Activated CD8-positive, alpha-beta memory T cell treated with anti-CD3 and anti-CD28 coated beads for 4 hours (primary cell): ENCODE measurements around the gene SLC13A3.

Experiments used
- DNase-seq, 2 donors: peaks; one replicate each; pipeline ENCODE4 v3.0.0-alpha.2; 2020; ENCODE audit warnings: low read depth in 2 of 2

The SLC13A3 gene, protein sequence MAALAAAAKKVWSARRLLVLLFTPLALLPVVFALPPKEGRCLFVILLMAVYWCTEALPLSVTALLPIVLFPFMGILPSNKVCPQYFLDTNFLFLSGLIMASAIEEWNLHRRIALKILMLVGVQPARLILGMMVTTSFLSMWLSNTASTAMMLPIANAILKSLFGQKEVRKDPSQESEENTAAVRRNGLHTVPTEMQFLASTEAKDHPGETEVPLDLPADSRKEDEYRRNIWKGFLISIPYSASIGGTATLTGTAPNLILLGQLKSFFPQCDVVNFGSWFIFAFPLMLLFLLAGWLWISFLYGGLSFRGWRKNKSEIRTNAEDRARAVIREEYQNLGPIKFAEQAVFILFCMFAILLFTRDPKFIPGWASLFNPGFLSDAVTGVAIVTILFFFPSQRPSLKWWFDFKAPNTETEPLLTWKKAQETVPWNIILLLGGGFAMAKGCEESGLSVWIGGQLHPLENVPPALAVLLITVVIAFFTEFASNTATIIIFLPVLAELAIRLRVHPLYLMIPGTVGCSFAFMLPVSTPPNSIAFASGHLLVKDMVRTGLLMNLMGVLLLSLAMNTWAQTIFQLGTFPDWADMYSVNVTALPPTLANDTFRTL

DNA sequence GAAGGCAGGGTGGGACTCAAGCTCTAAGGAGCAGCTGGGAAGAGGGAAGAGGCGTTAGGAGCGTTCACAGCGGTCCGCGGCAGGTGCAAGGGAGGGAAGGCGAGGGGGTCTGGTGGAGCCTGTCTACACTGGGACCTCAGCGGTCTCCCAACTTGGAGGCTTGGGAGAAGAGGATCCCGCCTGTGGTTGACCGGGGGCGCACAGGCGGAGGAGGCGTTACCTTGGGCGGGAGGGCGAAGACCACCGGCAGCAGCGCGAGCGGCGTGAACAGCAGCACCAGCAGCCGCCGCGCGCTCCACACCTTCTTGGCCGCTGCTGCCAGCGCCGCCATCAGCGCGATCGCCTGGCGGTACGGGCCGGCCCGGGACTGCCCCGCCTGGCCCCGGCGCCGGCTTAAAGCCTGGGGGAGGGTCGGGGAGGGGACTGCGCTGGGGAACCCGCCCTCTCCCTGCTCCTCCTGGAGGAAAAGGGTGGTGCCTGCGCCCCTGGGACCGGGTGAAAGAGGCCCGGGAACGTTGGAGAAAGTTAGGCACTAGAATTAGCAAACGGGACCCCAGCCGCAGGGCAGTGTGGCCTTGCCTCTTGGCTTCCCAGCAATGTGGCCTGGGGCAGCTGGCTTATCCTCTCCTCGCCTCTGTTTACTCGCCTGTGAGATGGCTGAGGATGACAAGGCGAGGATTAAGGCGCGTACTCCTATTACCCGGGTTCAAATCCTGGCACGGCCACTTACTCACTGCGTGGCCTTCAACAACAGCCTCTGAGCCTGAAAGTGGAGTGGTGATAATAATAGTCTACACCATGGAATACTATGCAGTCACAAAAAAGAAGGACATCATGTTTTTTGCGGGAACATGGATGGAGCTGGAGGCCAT is at the start of gene SLC13A3:
SLC13A3 (minus strand) TSS at position 369 of the 872 bp plus-strand sequence; CDS start at position 331, 38 bp downstream.
- DNase-seq = no peak

DNA sequence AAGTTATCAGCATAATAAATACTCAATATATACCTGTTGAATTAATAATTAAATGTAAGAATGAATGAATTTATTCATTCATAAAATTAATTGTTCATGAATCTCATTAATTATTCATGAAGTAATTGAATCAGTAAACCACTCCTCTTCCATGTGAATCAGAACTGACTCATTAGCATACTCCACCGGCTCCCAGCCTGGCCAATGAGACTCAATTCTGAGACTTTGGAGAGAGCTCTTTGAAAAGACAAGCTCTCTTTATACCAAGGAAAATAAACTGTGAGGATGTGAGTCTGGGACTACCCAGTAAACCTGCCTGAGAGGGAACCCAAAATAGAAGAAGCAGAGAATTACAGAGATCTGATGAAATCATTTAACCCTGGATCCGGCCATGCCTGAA is 49.8 kb upstream of the SLC13A3 start:
- no peak for DNase-seq

DNA sequence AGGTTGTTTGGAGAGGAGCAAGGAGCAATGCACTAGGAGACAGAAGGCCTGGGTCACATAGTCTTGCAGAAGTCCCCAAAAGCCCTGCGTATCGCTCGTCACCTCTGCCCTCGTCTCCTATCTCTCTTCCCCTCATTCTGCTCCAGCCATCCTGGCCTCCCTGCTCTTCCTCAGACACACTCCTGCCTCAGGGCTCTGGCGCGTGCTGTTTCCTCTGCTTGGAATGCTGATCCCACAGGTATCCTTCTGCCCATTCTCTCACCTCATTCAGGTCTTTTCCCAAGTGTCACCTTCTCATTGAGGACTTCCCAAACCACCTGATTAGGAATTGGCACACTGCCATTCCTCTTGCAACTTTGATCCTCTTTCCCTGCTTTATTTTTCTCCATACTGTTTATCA is 49.2 kb upstream of the SLC13A3 start:
- no peak for DNase-seq

DNA sequence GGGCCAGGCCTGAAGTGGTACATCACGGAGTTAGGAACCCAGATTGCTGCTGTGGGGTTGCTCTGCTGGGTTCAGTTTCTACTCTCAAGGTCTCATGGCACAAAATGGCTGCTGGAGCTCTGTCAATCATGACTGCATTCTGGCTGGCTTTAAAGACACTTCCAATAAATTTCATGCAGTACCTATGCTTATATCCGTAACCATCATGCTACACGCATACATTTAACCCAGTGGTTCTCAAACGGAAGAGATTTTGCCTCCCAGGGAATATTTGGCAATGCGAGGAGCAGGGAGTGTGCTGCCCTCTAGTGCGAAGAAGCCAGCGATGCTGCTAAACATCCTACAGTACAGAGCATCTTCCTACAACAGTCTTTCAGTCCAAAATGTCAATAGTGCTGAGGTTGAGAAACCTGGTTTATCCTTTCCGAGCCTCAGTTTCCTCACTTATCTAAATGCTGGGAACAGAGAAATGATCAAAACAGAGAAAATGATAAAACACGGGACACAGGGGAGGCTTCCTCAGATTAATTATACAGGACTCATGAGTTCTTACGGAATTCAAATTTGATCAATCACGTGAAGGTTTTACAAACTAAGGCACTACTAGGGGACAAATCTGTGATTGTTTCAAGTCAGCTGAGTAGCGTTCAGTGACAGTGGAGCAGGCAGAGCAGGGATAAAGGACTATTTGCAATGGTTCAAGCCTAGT is 48.5 kb upstream of the SLC13A3 start:
- no peak for DNase-seq

DNA sequence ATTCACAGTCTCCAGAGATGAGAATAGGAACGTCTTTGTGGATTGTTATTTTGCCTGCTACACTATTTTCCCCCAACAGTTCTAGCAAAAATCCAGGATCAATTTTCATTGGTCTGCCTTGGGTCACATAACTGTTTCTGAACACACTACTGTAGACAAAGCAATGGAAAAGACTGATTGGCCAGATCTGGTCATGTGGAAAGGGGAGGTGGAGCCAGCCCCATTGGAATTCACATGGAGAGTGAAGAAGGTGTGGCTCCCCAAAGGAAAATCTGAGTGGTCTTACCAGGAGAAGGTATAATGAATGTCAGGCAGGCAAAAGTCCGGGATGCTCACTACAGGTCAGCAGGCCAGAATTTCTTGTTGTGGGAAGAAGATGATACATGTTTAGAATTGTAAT is 47.5 kb upstream of the SLC13A3 start:
- DNase-seq = no peak

DNA sequence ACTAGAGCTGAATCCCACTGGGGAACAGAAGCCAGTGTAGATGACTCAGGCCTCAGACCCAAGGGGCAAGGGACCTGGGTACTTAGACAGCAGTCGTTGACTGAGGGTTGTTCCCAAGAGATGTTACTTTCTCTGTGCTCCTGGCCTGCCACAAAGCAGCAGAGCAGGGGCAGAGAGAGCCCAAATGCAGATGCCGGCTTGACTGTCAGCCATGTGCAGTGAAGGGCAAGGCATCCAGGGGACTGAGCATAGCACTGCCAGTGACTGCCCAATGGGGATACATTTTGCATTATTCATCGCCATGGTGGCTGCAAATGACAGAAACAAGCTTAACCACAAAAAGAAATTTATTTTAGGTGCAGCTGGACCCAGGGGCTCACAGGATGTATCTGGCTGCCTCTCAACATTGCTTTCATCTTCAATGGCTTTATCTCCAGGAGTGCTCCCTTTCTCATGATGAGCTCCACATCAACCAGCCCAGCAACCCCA is 45.6 kb upstream of the SLC13A3 start:
- DNase-seq = no peak

DNA sequence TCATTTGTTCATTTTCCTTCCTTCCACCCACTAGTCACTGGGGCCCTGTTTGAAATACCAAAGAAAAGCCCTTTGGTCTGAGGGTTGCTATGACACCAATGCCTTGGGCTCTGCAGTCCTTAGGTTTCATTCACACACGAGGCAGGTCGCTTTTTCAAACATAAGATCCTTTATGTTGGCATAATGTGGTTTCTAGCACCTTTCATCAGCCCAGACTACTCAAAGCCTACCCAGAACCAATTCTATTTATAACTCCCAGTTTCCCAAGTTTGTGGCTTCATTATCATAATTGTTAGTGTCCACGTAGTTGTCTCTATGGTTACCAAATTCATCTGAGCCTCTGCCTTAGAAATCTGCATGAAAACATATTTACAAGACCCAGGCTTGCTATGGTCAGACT is 44.6 kb upstream of the SLC13A3 start:
- DNase-seq = no peak

DNA sequence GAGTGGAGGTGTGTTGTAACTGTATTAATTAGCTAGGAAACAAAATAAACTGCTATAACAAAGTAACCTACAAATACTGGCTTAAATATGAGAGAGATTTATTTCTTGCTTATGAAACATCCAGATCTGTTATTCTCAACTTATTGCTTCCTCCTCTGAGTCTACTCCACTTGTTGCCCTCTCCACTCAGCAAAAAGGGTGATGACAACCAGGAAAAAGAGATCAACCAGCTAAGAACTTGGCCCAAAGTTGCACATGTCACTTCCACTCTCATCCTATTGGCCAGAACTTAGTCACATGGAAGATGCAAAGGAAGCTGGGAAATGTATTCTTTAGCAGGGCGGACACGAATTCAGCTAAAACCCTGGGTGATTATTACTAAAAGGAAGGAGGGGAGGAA is 43.2 kb upstream of the SLC13A3 start:
- DNase-seq = no peak

DNA sequence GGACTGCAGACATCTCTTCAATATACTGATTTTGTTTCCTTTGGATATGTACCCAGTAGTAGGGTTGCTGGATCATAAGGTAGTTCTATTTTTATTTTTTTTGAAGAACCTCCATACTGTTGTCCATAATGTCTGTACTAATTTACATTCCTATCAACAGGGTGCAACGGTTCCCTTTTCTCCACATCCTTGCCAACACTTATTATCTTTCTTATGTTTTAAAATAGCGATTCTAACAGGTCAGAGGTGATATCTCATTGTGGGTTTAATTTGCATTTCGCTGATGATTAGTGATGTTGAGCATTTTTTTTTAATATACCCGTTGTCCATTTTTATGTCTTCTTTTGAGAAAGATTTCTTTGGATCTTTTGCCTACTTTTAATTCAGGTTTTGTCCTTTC is 39.9 kb upstream of the SLC13A3 start:
- no peak for DNase-seq

DNA sequence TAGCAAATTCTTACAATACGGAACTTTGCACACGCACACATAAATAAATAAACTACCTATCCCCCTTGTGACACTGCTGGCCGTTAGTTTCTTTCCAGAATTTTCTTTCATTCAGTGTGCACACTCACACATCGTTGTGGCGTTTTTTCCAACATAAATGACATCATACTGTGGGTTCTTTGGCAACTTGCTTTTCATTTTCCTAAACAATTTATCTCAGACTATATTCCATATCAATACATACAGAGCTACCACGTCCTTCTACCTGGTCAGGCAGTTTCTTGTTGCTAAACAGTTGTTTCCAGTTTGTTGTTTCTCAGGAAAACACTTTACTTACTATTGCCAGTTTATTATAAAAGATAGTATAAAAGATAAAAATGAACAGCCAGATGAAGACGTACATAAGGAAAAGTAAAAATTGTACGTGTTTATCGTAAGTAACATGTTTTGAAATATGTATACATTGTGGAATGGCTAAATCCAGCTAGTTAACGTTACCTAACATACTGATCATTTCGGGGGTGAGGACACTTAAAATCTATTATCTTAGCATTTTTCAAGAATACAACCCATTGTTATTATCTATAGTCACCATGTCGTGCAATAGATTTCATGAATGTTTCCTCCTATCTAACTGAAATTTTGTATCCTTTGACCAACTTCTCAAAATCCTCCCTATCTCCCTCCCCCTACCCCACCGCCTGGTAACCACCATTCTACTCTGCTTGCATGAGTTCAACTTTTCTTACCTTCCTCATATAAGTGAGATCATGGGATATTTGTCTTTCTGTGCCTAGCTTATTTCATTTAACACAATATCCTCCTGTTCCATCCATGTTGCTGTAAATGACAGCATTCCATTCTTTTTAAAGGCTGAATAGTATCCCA is 39.2 kb upstream of the SLC13A3 start:
- DNase-seq = no peak

DNA sequence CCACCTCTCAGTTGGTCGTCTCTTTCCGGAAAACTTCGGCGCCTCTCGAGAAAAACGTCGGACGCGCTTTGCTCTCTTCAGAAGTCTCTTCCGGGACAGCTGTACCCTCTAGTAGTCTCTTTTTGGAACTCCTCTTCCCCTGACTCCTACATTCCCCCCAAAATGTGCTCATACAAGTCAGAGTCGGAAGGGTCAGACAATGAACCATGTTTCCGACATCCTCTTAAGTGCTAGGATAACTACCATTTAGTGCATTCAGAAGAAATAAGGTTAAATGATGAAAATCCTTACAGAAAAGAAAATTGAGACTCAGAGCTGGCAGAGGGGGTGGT is 38.5 kb upstream of the SLC13A3 start:
- DNase-seq = no peak

DNA sequence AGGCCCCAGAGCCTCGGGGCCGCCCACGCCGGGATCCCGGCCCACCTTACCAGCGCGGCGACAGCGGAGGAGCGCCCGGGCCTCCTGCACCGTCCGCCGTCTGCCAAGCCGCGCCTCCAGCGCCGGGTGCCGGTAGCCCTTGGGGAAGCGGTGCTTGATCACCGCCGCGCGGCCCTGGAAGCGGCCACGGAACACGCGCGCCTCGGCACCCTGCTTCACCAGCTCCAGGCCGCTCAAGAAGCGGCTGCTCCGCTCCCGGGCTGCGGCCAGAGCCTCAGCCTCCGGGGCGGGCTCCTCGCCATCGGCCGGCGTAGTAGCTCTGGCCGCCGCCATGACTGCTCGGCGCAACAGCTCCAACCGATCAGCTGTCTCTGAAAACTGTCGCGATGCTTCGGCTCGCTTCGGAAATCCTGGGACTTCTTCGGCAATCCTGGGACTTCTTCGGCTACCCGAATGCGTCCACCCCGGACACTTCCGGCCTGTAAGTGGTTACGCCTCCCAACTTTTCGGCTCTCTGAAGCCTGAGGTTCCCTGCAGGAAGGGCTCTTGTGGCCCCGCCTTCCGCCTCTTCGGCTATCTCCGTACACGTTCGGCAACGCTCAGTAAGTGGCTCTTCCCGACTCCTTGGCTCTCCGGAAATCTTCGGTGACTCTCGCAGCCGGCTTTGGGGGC is 38.0 kb upstream of the SLC13A3 start, which contains the start of gene TP53RK:
TP53RK (minus strand) TSS at position 363 of the 672 bp plus-strand sequence; CDS start at position 333, 30 bp downstream.
- DNase-seq = peak; percentile 85 to 93

DNA sequence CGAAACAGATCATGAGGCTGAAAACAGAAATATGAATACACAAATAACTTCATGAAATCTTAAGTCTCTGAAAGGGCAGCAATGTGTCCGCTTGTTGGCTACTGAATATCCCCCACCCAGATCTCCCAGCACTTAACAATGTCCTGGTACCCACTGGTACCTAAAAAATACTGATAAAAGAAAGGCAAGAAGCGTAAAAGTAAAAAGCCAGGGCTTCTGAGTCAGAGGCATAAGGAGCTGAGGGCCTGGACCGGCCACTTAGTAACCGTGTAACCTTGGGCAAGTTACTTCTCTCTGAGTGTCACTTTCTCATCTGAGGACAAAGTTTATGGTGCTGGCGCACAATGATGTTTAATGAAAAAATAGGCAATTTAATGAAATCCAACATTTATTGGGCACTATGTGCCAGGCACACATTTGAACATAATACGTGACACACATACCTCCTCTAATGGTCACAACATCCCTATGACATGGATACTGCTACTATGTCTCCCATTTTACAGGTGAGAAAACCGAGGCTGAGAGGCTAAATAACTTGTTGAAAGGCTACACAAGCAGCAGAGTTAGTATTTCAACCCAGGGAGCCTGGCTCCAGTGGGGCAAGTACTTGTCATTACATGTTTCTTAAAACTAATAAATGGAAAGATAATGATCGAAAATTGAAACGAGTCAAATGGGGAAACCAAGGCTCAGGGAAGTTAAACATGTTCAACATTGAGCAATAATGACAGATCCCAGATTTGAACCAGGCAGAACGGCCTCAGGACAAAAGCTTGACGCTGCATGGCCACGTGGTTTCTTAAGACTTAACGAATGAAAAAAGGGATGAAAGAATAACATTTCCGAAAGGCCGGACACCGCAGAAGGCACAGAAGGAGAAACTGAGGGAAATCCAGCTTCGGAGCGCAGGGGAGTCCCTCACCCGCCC is 37.2 kb upstream of the SLC13A3 start:
- no peak for DNase-seq

DNA sequence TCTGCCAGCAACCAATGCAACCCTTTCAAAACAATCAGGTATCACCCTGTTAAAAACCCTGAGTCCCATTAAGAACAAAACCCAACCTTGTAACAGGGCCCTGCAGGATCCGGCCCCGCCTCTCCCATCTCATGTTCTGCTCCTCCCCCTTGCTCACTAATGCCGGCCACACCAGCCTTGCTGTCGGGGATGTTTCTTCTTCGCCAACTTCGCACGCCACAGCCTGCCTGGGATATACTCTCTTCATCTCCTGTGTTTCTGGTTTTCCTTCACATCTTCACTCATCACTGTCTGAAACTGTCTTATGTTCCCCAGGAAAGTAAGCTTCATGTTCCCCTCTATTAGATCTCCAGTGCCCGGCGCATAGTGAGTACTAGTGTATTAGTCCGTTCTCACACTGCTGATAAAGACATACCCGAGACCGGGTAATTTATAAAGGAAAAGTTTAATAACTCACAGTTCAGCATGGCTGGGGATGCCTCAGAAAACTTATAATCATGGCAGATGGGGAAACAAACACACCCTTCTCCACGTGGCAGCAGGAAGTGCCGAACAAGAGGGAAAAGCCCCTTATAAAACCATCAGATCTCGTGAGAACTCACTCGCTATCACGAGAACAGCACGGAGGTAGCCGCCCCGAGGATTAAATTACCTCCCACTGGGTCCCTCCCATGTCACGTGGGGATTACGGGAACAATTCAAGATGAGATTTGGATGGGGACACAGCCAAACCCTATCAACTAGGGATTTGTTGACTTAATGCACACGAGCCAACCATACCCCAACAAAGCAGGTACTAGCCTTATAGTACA is 32.9 kb upstream of the SLC13A3 start:
- DNase-seq = no peak

DNA sequence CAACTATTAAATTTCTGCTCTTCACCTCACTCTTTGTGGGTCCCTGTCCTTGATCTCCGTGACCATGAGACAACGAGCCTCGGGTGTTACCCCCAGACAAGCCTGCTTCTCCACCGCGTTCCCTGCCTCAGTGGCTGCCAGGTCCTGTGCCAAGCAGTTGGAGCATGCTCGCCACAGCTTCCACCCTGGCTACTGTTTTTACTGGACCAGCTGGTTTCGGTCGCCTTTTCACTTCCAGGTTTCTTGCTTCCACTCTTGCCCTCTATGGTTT is 32.3 kb upstream of the SLC13A3 start:
- no peak for DNase-seq

DNA sequence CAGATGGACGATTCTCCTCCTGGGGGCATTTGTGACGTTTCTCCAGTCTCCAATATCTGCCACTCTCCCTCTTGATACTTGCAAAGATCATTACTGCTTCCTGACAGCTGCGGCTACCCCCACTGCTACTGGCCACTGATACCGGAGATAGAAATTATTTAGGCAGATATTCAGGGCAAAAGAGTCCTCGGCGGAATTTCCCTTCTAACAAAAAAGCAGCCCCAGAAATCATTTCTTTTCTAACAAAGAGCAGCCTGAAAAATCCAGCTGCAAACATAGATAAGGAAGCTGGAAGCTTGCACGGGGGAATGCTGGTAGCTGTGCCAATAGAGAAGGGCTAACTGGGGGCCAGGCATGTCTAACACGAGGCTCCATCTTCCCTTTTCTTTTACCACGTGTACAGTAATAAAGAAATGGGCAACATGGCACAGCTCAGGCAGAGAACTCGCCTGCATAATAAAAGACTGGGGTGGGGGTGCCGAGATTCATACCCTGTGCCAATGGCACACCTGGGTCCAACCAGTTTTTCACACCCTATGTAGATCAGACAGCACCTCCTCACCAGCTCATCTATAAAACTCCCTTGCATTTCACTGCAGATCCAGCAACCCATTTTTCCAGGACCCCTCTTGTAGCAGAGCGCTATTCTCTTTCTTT is 31.9 kb upstream of the SLC13A3 start:
- DNase-seq = no peak

DNA sequence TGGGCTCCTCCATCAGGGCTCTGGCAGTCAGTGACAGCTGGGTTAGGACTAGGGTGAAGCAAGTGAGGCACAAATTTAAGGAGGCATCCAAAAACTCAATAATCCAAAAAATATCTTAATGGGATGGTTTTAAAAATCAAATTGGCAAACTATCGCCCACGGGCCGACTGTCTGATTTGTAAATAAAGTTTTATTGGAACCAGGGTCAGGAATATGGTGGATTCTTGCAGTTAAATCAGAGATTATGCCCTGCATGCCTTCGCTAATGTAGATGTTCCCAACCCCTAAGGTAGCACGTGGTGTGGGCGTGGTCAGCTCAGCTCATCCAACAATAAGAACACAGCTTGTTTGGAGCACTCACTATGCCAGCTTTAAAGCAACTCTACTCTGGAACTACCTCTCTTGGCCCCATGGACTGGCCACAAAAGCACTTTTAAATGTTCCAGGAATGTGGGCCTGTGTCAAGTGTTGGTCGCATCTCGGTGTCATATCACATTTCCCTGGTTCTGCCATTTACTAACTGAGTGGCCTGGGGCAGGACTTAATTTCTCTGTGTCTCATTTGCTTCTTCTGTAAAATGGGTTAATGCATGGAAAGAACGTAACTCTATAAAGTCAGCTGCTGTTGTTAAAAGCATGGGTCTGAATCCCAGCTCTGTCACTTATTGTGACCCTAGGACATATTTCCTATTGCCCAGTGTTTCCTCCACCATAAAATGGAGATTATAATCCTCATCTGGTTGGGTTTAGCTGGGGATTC is 31.0 kb upstream of the SLC13A3 start:
- DNase-seq = no peak
